HT1080 (cell line): Measurements from ENCODE around the gene BRME1. TPM values are rescaled to one million over a fixed set of nuclear protein-coding genes. Genes with fewer than 3 reads are reported as not detected.
"Not testable (repeated sequence)": the region's sequence is repeated elsewhere in the genome, so short reads cannot be mapped to it uniquely, and the experiment has no call there.

Experiments
- DNase-seq: peaks from one replicate; pipeline ENCODE4 v3.0.0-alpha.2; 2015; ENCODE audit warnings: low read depth
- total RNA-seq: library from RNA; depleted of rRNA; stranded (reverse); fragments of >200 nt; shearing (Covaris generic); gene quantifications from 2 replicates; pipeline ENCODE4 v1.2.3, GENCODE V29; 2014

Gene BRME1
- total RNA-seq, 1 experiment from 2014 or later, result 2.0 TPM

DNA sequence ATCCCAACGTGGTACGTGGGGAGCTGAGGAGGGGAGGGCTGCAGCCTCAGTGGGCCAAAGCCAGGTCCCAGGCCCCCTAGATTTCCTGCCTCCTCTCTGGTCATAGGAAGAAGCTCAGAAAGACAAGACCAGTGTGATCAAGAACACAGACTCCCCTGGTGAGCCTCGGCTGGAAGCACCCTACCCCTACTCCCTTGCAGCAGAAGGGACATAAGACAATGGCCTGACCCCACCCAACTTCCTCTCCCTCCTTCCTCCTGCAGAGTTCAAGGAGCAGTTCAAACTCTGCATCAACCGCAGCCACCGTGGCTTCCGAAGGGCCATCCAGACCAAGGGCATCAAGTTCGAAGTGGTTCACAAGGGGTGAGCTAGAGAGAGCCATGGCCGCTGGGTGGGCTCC lies 20.8 kb upstream of the BRME1 start:
- no peak for DNase-seq

GRCh38 chr19:13926010-13926409 lies 20.1 kb upstream of the BRME1 start:
- DNase-seq, result no peak

GRCh38 chr19:13923194-13923987 lies 17.5 kb upstream of the BRME1 start:
- DNase-seq, result no peak

DNA sequence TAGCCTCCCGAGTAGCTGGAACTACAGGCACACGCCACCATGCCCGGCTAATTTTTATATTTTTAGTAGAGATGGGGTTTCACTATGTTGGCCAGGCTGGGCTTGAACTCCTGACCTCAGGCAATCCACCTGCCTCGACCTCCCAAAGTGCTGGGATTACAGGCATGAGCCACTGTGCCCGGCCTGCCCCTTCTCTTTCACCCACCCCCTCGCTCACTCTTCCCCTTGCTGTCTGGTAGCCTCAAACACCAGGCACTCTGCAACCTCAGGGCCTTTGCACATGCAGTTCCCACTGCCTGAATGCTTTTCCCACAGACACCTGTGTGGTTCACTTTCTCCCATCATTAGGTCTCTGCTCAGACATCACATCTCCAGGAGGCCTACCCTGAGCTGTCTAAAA lies 16.2 kb upstream of the BRME1 start:
- not testable (repeated sequence) for DNase-seq

GRCh38 chr19:13920940-13921747 lies 15.2 kb upstream of the BRME1 start:
- peak; percentile 85 for DNase-seq

DNA sequence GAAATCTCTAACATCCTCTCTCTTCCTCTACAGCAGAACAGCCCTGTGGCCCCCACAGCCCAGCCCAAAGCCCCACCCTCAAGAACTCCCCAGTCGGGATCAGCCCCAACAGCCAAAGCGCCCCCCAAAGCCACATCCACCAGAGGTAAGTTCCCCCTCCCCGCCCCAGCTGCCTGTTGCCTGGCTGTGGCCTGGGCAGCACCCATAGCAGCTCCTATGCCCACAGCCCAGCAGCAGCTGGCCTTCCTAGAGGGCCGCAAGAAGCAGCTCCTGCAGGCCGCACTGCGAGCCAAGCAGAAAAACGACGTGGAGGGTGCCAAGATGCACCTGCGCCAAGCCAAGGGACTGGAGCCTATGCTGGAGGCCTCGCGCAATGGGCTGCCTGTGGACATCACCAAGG lies 14.6 kb upstream of the BRME1 start:
- DNase-seq, result no peak

GRCh38 chr19:13918726-13919411 lies 13.0 kb upstream of the BRME1 start:
- DNase-seq, result no peak

DNA sequence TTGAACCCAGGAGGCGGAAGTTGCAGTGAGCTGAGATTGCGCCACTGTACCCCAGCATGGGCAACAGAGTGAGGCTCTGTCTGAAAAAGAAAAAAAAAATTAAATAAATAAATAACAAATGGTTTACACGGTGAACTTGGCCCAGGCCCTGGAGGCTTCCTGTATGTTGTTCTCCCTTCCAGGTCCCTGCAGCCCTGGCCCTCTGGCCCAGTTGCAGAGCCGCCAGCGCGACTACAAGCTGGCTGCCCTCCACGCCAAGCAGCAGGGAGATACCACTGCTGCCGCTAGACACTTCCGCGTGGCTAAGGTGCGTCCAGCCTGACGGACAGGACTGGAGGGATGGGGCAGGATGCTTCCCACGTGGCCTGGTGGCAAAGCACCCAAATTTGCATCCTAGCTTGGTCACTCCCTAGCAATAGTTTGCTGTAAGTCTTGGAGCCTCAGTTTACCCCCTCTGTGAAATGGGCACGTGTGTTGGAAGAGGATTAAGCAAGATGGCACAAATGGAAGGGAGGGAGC lies 12.0 kb upstream of the BRME1 start:
- DNase-seq, result no peak

- DNase-seq, result no peak
Observed at GRCh38 chr19:13914777-13915176, 8.9 kb upstream of the BRME1 start.

DNA sequence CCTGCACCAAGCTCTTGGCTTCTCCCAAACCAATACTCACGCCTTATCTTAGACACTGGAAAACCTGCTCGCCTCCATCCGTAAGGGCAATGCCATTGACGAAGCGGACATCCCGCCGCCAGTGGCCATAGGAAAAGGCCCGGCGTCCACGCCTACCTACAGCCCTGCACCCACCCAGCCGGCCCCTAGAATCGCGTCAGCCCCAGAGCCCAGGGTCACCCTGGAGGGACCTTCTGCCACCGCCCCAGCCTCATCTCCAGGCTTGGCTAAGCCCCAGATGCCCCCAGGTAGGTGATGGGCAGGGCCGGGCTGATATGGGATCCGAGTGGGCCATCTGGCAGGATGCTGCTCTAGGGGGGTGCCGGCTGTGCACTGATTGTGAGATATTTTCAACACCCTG lies 7.4 kb upstream of the BRME1 start:
- no peak for DNase-seq

GRCh38 chr19:13909430-13909829 lies 3.5 kb upstream of the BRME1 start:
- DNase-seq, result no peak

- no peak for DNase-seq
Observed at GRCh38 chr19:13908674-13909073, 2.8 kb upstream of the BRME1 start.

DNA sequence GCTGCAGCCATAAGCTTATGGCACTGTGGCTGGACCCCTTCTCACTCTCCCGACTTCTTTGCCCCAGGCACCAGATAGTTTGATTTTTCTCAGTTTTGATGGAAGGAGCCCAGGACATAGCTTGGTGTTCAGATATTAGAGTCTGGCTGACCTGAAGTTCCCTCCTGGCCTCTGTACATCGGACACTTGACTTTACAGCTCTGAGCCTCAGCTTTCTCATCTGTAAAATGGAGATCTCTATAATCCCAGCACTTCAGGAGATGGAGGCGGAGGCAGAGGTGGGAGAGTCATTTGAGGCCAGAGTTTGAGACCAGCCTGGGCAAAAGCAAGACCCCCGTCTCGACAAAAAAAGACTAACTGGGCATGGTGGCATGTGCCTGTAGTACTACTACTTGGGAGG lies 993 bp upstream of the BRME1 start:
- no peak for DNase-seq

- DNase-seq, result no peak
Observed at GRCh38 chr19:13906521-13906904, 596 bp upstream of the BRME1 start.

DNA sequence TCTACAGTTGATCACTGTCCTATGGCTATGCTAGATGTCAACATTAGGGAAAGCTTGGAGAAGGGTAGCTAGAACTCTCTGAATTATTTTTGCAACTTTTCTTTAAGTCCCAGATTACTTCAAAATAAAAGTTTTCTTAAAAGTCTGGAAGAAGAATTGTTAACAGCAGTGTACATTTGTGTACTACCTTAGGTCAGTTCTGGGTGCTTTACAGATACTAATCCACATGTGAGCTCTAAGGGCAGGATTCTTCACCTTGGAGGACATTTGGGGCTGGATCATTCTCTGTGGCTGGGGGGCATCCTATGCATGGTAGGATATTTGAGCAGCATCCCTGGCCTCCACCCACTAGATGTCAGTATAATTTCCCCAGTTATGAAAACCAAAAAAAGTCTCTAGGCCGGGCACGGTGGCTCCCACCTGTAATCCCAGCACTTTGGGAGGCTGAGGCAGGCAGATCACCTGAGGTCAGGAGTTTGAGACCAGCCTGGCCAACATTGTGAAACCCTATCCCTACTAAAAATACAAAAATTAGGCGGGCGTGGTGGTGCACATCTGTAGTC lies 2.8 kb downstream of the BRME1 start:
- DNase-seq, result peak; percentile 48

GRCh38 chr19:13899912-13900584 lies 5.9 kb downstream of the BRME1 start:
- DNase-seq, result no peak

DNA sequence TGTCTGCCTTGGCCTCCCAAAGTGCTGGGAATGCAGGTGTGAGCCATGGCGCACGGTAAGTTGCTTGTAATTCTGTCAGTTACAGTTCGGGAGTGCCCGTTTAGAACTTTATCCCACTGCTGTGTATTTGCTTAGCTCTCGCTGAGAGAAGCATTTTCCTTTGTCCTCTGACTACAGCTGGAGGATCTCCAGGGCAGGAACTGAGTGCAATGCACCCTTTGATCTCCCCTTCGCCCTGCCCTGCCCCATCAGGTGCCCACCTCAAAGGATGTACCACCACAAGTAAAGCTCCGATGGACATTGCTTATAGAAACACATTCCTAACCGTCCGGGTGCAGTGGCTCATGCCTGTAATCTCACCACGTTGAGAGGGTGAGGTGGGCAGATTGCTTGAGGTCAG lies 6.5 kb downstream of the BRME1 start:
- no peak for DNase-seq

DNA sequence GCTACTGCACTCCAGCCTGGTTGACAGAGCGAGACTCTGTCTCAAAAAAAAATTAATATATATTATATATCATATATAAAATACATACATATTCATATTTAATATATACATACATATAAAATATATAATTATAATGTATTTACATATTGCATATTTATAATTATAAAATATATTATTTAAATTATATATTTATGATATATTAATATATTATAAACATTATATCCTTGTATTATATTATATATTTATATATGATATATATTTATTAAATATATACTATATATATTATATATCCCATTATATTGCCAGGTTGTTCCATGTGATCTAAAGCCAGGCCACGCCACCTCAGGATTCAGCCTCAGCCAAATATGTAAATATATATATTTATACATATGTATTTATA lies 9.7 kb downstream of the BRME1 start:
- DNase-seq, result no peak

DNA sequence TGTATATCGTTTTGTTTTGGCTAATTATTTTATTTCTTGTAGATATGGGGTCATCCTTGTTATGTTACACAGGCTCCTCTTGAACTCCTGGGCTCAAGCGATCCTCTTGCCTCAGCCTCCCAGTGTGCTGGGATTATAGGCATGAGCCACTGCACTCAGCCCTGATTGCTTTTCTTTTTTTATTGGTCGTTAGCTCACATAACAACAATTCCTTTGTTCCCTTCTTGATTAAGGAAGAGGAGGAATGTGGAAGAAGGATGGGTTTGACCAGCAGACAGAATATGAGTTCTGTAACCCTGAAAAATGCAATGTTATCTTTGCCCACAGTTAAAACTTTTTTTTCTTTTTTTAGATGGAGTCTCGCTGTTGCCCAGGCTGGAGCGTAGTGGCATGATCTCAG lies 11.4 kb downstream of the BRME1 start:
- DNase-seq, result no peak

GRCh38 chr19:13892870-13893269 lies 13.0 kb downstream of the BRME1 start:
- DNase-seq, result no peak

GRCh38 chr19:13890136-13890535 lies 15.8 kb downstream of the BRME1 start:
- DNase-seq, result no peak
